Central memory CD4-positive, alpha-beta T cell (primary cell): Measurements from ENCODE around the gene BAIAP3.

ENCODE experiments used
- DNase-seq: peaks from one replicate; pipeline ENCODE4 v3.0.0; 2022

Gene BAIAP3

GRCh38 chr16:1347962-1348361, 14.5 kb downstream of the BAIAP3 start:
- no peak for DNase-seq

- no peak for DNase-seq
Observed at GRCh38 chr16:1348441-1348840, 15.0 kb downstream of the BAIAP3 start.

- no peak for DNase-seq
Observed at GRCh38 chr16:1348926-1349325, 15.5 kb downstream of the BAIAP3 start.

GRCh38 chr16:1349351-1349750, 15.9 kb downstream of the BAIAP3 start:
- no peak for DNase-seq

GRCh38 chr16:1349951-1350350, 16.5 kb downstream of the BAIAP3 start:
- no peak for DNase-seq

GRCh38 chr16:1350691-1351090, 17.2 kb downstream of the BAIAP3 start:
- DNase-seq = no peak

- no peak for DNase-seq
Observed at GRCh38 chr16:1351215-1351581, 17.8 kb downstream of the BAIAP3 start.

GRCh38 chr16:1351582-1352362, 18.3 kb downstream of the BAIAP3 start, which contains the start of the genes GNPTG and TSR3:
TSS of gene GNPTG (plus strand) at chr16:1351931. CDS start at chr16:1351966, 35 bp downstream.
TSS of gene TSR3 (minus strand) at chr16:1351878. CDS start at chr16:1351804, 74 bp downstream.
- DNase-seq = peak; percentile 84

- DNase-seq = no peak
Observed at GRCh38 chr16:1354815-1355540, 21.5 kb downstream of the BAIAP3 start.

- no peak for DNase-seq
Observed at GRCh38 chr16:1355591-1355990, 22.1 kb downstream of the BAIAP3 start.

GRCh38 chr16:1356061-1356900, 22.8 kb downstream of the BAIAP3 start:
- no peak for DNase-seq

- no peak for DNase-seq
Observed at GRCh38 chr16:1357906-1358566, 24.6 kb downstream of the BAIAP3 start.

GRCh38 chr16:1361685-1362360, 28.4 kb downstream of the BAIAP3 start:
- DNase-seq = no peak

- DNase-seq = no peak
Observed at GRCh38 chr16:1362807-1363206, 29.4 kb downstream of the BAIAP3 start.

- peak; percentile 61 for DNase-seq
Observed at GRCh38 chr16:1363501-1364041, 30.1 kb downstream of the BAIAP3 start.

GRCh38 chr16:1364510-1364909, 31.1 kb downstream of the BAIAP3 start:
- DNase-seq = no peak

GRCh38 chr16:1366060-1366711, 32.7 kb downstream of the BAIAP3 start:
- DNase-seq = no peak

GRCh38 chr16:1366712-1367299, 33.4 kb downstream of the BAIAP3 start:
- DNase-seq = no peak

GRCh38 chr16:1367486-1368174, 34.2 kb downstream of the BAIAP3 start:
- no peak for DNase-seq
